Activated CD4-positive, alpha-beta T cell treated with anti-CD3 and anti-CD28 coated beads, Interleukin-10, Interleukin-2, amounts not matched to agents 100 ng/mL and 50 ng/mL, durations not matched to agents 16 hours and 8 hours (primary cell): ENCODE measurements around the gene ABCB1.
"Not testable (repeated sequence)": the region's sequence is repeated elsewhere in the genome, so short reads cannot be mapped to it uniquely, and the experiment has no call there.

Source experiments
- DNase-seq: peaks from one replicate; pipeline ENCODE4 v3.0.0-alpha.2; 2020

Gene ABCB1

GRCh38 chr7:87574630-87575029, 26.1 kb downstream of the ABCB1 start:
- peak; percentile 8 for DNase-seq

DNA sequence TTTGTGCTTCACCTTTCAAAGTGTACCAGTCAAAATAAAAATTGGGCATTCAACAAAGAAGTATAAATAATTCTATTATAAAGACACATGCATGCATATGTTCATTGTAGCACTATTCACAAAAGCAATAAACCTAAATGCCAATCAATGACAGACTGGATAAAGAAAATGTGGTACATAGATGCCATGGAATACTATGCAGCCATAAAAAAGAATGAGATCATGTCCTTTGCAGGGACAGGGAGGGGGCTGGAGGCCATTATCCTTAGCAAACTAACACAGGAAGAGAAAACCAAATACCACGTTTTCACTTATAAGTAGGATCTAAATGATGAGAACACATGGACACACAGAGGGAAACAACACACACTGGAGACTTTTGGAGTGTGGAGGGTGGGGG, 28.2 kb downstream of the ABCB1 start:
- DNase-seq, result not testable (repeated sequence)

DNA sequence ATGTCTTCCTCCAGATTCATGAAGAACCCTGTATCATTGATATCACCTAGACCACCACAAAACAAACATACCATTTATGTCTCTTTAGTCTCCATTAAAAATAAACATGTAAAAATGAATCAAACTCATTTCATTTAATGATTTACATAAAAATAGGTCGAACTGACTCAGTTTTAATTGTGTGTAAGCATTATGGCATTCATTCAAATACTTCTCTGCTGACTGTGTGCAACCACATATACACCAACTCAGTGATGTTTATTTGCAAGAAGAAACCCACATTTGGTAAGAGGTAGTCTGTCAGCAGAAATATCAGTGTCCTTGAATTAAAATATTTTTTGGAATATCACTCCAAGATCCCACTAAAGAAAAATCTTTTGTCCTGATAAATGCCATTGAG, 30.5 kb downstream of the ABCB1 start:
- DNase-seq, result no peak

GRCh38 chr7:87567052-87567451, 33.6 kb downstream of the ABCB1 start:
- no peak for DNase-seq

DNA sequence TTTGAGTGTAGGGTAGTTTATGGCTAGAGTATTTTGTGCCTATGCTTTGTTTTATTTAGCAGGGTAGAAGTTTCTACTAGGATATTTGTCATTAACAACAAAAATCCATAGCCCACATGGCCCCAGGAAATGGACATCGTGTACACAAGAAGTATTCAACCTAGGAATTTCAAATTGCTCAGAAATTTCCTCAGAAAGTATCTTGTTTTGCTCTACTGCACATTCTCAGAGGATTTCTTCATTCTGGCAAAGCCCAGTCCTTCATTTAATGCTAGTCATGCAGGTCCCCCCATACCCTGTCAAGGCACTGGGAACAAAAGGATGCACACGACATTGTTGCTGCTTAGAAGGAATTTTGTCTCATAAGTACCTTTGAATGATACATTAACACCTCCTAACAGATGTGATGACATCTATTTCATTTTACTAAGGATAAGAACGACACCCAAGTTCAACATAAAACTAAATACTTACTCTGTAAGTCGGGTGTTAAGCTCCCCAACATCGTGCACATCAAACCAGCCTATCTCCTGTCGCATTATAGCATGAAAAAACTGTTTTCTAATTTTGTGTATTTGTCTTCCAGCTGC, 34.3 kb downstream of the ABCB1 start:
- no peak for DNase-seq

DNA sequence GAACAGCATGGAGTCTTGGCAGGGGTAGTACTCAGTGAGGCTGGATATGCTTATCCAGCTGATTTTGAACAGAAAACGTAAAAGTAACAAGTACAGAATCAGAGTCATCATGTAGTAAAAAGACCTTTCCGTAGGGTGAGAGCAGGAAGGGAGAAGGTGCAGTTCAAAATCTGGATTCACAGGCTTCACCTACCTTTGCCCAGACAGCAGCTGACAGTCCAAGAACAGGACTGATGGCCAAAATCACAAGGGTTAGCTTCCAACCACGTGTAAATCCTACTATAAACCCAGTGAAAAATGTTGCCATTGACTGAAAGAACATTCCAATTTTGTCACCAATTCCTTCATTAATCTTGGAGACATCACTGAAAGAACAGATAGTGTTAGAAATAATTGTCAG, 34.8 kb downstream of the ABCB1 start:
- no peak for DNase-seq

DNA sequence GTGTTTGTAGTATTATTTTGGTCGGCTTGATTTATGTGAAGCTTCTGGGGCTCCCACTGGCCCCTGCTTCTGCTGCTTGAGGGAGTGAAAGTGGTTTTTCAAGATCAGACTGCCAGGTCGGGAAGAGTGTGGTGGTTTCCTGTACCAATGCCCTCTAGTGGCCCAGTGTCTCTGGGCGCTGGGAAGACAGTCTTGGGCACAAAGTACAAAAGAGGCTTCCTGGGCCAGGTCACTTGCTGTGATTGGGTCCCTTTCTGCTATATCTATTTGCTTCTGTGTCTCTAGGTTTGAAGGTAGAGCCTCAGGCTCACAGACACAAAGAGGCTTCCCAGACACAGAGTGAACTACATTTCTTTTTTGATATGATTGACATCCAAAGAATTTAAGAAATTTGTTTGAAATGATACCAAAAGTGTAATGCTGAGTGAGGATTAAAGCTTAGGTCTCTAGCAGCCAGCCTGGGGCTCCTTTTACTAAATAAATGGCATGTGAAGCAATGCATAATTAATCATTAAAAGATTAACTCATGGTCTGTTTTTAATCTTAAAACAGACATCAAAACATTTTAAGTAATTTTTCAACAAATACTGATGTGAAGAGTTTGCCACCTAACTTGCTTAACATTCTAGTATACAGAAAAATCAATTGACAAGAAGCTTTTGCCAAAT, 36.3 kb downstream of the ABCB1 start:
- DNase-seq, result peak; percentile 26

GRCh38 chr7:87561702-87562101, 39.0 kb downstream of the ABCB1 start:
- no peak for DNase-seq

GRCh38 chr7:87561102-87561501, 39.6 kb downstream of the ABCB1 start:
- no peak for DNase-seq

- no peak for DNase-seq
These were observed 48.3 kb downstream of the ABCB1 start for GRCh38 chr7:87552351-87552900.

GRCh38 chr7:87548123-87548919, 52.4 kb downstream of the ABCB1 start:
- DNase-seq, result no peak

GRCh38 chr7:87545760-87546159, 54.9 kb downstream of the ABCB1 start:
- no peak for DNase-seq

GRCh38 chr7:87543623-87544022, 57.1 kb downstream of the ABCB1 start:
- DNase-seq, result no peak

DNA sequence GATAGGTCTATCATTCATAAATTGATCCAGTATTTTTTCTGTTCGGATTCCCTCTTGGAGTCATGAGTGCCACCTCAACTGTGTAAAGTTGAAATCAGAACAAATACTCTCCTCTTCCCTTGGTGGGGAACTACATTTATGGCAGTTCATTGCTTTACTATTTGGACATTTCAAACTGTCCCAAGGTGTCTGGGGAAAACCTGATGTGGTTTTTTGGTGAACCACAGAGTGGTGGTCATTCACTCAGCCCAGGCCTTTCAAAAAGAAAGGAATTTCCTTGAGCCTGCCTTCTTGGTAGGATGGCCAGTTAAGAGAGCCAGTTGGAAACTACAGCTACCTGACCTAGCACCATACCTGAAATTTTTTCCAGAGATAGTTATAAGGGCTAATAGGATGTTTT, 59.0 kb downstream of the ABCB1 start:
- DNase-seq, result no peak

DNA sequence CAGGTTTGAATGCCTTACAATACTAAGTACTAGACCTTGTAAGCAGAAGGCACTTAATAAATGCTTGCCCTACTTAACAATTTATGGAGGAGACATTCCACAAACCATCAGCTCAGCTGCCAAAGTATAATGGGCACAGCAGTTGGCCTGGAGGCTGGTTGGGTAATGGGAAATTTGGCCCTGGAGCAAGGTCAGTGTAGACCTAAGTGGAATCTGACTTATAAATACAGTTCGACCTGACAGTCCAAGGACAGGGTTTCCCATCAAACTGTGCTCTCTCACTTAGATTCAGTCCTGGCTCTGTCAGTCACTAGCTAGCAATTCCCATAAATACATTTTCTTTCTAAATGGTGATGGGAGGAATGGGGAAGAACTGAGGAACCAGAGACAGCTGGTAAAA, 62.6 kb downstream of the ABCB1 start:
- DNase-seq, result no peak

- DNase-seq, result no peak
These were observed 66.6 kb downstream of the ABCB1 start for GRCh38 chr7:87534072-87534471.

DNA sequence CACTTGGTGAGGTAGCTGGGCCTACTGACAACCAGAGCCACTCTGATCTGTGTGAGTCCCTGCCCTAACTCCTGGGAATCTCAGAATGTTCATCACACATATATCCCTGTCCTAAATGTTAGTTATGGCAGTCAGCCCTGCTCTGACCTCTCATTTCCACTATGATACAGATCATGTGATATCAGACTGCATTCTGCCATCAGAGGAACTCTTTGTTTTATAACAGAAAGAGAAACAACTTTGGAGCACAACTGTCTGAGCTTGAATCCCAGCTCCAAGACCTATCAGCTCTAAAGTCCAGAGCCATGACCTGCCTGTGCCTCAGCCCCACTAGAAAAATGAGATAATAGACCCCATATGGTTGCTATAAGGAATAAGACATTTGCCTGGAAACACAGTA, 70.6 kb downstream of the ABCB1 start:
- no peak for DNase-seq

GRCh38 chr7:87528730-87529129, 72.0 kb downstream of the ABCB1 start:
- DNase-seq, result no peak

GRCh38 chr7:87518735-87519134, 81.9 kb downstream of the ABCB1 start:
- no peak for DNase-seq

GRCh38 chr7:87517891-87518290, 82.8 kb downstream of the ABCB1 start:
- DNase-seq, result no peak

DNA sequence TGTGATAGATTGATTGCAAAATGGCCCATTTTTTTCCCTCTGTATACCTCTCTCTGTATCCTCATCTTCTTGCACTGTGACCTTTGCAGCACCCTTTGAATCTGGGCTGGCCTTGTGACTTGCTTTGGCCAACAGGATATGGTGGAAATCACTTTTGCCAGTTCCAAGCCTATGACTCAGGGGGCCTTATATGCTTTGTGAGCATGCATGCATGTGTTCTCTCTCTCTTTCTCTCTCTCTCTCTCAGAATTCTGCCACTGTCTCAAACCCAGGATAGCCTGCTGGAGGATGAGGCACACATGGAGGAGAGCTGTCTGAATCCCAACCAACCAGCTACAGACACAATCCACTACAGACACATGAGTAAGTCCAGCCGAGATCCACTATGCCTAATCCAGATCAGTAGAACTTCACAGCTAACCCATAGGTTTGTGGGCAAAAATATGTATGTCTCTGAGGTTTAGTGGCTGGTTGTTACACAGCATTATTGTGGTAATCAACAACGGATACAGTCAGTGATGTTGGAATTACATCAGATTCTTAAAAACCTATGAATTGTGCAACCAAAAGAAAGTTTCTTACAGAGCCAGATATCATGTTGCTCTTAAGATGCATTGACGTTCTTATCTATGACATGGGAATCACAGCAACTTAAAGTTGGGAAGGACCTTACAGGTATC, 83.4 kb downstream of the ABCB1 start:
- DNase-seq, result no peak

DNA sequence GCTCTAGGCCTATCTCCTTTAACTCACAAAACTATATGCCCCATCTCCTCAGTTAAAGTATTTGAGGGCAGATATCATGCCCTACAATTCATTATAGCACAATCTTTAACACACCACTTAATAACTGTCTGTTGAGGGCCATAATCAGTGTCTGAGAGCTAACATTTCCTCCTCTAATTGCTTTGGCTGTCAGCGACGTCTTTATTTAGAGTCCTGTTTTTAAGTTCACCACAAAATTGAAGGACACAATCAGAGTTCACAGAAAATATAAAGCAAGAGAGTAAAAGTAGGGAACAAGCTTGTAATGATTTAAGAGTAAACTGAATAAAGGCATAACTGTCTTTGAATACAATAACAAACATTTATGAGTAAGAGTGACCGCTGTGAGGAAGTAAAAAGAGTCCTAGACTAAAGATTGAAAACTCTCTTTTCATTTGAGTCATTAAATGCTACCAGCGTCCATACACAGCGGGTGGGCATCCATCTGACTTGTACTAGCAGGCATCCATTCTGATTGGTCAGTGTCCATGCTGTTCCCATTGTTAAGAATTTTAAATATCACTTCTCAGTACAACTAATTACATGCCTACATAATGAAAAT, 86.8 kb downstream of the ABCB1 start:
- DNase-seq, result no peak

DNA sequence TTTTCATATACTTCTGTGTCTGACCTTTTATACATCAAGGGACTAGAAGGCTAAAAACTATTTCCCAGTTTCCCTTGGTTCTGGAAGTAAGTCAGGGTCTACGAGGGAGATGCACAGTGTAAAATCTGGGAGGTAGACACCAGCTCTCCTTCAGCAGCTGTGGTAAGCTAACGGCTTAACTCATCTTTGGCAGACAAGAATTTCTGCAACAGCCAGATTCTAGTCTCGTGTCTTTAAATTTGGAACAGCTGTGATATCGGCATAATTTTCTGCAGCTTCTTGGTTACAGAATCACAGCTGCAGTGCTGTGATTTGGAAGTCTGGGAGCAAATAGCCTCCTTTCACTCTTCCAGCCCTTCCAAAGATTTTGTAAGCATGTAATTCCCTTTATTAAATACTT, 87.8 kb downstream of the ABCB1 start:
- no peak for DNase-seq
